Measurements from ENCODE around the gene PRKG1. TPM values are rescaled to one million over a fixed set of nuclear protein-coding genes. Genes with fewer than 3 reads are reported as not detected.

Gene PRKG1
- polyA plus RNA-seq, 1 donor (not counting 4 experiments of a cell fraction or from before 2014, with no cell fraction given), result 0.24 TPM

GRCh38 chr10:51772387-51772786 is 698.1 kb downstream of the PRKG1 start:
- Histone ChIP-seq H3K4me1 (ENCODE audit: control insufficient read depth, extremely low read depth, insufficient read depth, low read length) (no peaks in the 10 kb centered on the region), H3K4me3 (ENCODE audit: control insufficient read depth in 2 of 3, extremely low read depth in 1 of 3, insufficient read depth in 2 of 3, low read depth in 1 of 3, low read length in 3 of 3) (no peak overlapping the region), H3K4me2 (ENCODE audit: control insufficient read depth, extremely low read depth, insufficient read depth, low read depth, low read length) (no peak overlapping the region), H3K36me3 (ENCODE audit: control insufficient read depth in 2 of 2, extremely low read depth in 1 of 2, insufficient read depth in 2 of 2, low read length in 2 of 2) (no peaks in the 10 kb centered on the region), H3K9me1 (ENCODE audit: control insufficient read depth, extremely low read depth, insufficient read depth, low read length) (no peaks in the 10 kb centered on the region), H3K27ac (ENCODE audit: control insufficient read depth, insufficient read depth, low read length) (no peak overlapping the region), H3K79me2 (ENCODE audit: control insufficient read depth, insufficient read depth, low read length) (no peaks in the 10 kb centered on the region), H4K20me1 (ENCODE audit: control insufficient read depth, extremely low read depth, insufficient read depth, low read length) (no peaks in the 10 kb centered on the region), H3K9ac (ENCODE audit: control insufficient read depth, extremely low read depth, insufficient read depth, low read length) (no peak overlapping the region), H3K9me3 (ENCODE audit: control insufficient read depth, low read depth, low read length) (no peaks in the 10 kb centered on the region), H2AFZ (ENCODE audit: control insufficient read depth, low read length) (no peak overlapping the region), H3K27me3 (ENCODE audit: control insufficient read depth, extremely low read depth, insufficient read depth, low read length) (no peaks in the 10 kb centered on the region)
- TF ChIP-seq CTCF (optimal IDR thresholded peaks at IDR 0.05 in 1 of 3, IDR thresholded peaks at IDR 0.05 in 1 of 3, conservative IDR thresholded peaks at IDR 0.05 in 1 of 3; ENCODE audit: extremely low read depth in 1 of 3, insufficient read depth in 2 of 3, low read length in 3 of 3) (no peak), EZH2 (IDR thresholded peaks at IDR 0.05; ENCODE audit: low read length) (no peak)
- no peak for DNase-seq (ENCODE audit: low read depth, low spot score)
- dilution Hi-C loops (cut with MboI; ENCODE audit: extremely low pct_ligation_motif_present, low sequenced_read_pairs), result no loop called here
- FAIRE-seq, result no peak

- no peak overlapping the region for H2AFZ ChIP-seq (ENCODE audit: control insufficient read depth, low read length)
- no peak overlapping the region for H3K4me2 ChIP-seq (ENCODE audit: control insufficient read depth, extremely low read depth, insufficient read depth, low read depth, low read length)
- no peak overlapping the region for H3K4me3 ChIP-seq (ENCODE audit: control insufficient read depth in 2 of 3, extremely low read depth in 1 of 3, insufficient read depth in 2 of 3, low read depth in 1 of 3, low read length in 3 of 3)
- no peaks in the 10 kb centered on the region for H4K20me1 ChIP-seq (ENCODE audit: control insufficient read depth, extremely low read depth, insufficient read depth, low read length)
- no peaks in the 10 kb centered on the region for H3K9me3 ChIP-seq (ENCODE audit: control insufficient read depth, low read depth, low read length)
- dilution Hi-C loops (cut with MboI; ENCODE audit: extremely low pct_ligation_motif_present, low sequenced_read_pairs), result no loop called here
- no peak overlapping the region for H3K9ac ChIP-seq (ENCODE audit: control insufficient read depth, extremely low read depth, insufficient read depth, low read length)
- H3K27ac ChIP-seq (ENCODE audit: control insufficient read depth, insufficient read depth, low read length), result no peak overlapping the region
- no peaks in the 10 kb centered on the region for H3K79me2 ChIP-seq (ENCODE audit: control insufficient read depth, insufficient read depth, low read length)
- no peaks in the 10 kb centered on the region for H3K4me1 ChIP-seq (ENCODE audit: control insufficient read depth, extremely low read depth, insufficient read depth, low read length)
- DNase-seq (ENCODE audit: low read depth, low spot score) (no peak), FAIRE-seq (no peak)
- H3K27me3 ChIP-seq (ENCODE audit: control insufficient read depth, extremely low read depth, insufficient read depth, low read length), result no peaks in the 10 kb centered on the region
- H3K9me1 ChIP-seq (ENCODE audit: control insufficient read depth, extremely low read depth, insufficient read depth, low read length), result no peaks in the 10 kb centered on the region
- H3K36me3 ChIP-seq (ENCODE audit: control insufficient read depth in 2 of 2, extremely low read depth in 1 of 2, insufficient read depth in 2 of 2, low read length in 2 of 2), result no peaks in the 10 kb centered on the region
- no peak for TF ChIP-seq CTCF (optimal IDR thresholded peaks at IDR 0.05 in 1 of 3, IDR thresholded peaks at IDR 0.05 in 1 of 3, conservative IDR thresholded peaks at IDR 0.05 in 1 of 3; ENCODE audit: extremely low read depth in 1 of 3, insufficient read depth in 2 of 3, low read length in 3 of 3)
- TF ChIP-seq EZH2 (IDR thresholded peaks at IDR 0.05; ENCODE audit: low read length), result no peak
These were observed 699.4 kb downstream of the PRKG1 start for GRCh38 chr10:51773681-51774080.

All from keratinocyte (primary cell).